LoVo (cell line): ENCODE measurements around the gene ADAMTS10.
"Not testable (repeated sequence)": the region's sequence is repeated elsewhere in the genome, so short reads cannot be mapped to it uniquely, and the experiment has no call there.

ENCODE experiments used
- DNase-seq: peaks from one replicate; pipeline ENCODE4 v3.0.0-alpha.2; 2016; ENCODE audit warnings: low spot score

The ADAMTS10 gene

DNA sequence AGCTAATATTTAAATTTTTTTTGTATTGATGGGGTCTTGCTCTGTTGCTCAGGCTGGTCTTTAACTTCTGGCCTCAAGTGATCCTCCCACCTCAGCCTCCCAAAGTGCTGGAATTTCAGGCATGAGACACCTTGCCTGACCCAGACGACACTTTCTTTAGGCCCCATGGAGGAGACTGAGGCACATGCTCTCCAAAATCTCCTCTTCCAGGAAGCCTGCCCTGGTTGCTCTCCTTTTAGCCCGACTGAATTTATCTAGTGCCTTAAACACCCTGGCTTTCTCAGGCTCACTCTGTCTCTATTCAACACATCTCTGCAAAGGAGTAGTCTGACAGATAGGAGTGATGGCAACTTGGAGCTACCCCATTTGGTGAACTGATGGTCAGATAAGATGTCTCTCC is 52.2 kb downstream of the ADAMTS10 start:
- DNase-seq: no peak

DNA sequence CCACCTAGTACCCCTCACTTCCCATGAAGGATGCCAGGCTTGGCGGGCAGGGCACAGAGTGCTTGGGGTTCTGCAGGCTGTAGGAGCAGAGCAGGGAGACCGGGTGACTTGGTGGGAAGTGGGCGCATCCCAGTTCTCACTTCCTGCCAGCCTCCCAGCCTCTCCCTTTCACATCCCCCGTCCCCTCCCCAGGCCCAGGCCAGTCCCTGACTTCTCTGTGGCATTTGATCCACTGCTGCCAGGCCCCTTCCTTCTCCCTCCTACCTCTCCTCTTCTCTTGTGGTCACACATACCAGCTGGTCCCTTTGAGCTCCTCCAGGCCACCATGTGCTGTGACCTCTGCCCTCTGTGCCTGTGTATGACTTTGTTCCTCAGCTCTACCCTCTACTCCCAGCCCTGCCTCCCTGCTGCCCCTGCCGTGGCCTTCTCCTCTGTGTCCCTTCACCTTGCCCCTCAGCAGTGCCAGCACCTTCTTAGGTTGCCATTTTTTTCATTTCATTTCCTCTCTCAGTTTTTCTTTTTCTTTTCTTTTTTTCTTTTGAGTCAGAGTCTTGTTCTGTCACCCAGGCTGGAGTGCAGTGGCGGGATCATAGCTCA is 52.8 kb downstream of the ADAMTS10 start:
- DNase-seq: no peak

DNA sequence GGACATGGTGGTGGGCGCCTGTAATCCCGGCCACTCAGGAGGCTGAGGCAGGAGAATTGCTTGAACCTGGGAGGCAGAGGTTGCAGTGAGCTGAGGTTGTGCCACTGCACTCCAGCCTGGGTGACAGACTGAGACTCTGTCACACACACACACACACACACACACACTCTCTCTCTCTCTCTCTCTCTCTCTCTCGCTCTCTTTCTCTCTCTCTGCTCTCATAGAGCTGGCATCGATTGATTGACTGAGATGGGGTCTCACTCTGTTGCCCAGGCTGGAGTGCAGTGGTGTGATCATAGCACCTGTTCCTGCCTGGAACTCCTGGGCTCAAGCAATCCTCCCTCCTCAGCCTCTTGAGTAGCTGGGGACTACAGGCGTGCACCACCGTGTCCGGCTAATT is 56.8 kb downstream of the ADAMTS10 start:
- not testable (repeated sequence) for DNase-seq

DNA sequence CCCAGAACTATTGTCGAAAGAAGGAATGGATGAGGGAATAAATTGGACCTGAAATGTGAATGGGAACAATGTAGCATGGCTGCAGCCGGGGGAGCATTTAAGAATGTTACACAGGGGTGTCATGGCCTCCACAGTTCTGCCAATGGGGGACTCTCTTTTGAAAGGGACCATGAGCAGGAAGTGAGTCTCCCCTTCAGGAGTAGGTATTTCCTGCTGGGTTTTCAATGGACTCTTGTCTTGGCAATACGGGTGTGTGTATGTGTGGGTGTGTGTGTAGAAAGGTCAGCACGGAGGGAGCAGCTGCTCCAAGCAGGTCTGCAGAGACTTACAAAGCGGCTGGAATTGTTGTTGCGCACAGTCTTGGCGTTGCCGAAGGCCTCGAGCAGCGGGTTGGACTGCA is 57.7 kb downstream of the ADAMTS10 start:
- no peak for DNase-seq

DNA sequence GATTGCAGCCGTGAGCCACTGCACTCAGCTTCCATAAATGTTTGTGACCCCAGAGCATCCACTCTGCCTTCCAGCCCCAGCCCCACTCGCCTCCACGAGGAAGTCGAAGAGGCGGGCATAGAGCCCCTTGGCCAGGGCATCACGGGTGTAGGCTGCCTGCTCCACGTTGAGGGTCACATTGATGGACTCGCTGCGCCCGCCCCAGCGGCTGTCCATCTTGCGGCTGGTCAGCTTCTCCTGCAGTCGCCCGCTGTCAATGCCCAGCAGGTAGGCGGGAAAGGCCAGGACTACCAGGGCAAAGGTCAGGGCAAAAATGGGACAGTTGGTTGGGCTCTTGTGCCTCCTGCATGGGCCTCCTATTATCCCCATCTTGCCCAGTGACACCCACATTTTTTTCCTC is 60.4 kb downstream of the ADAMTS10 start:
- no peak for DNase-seq

DNA sequence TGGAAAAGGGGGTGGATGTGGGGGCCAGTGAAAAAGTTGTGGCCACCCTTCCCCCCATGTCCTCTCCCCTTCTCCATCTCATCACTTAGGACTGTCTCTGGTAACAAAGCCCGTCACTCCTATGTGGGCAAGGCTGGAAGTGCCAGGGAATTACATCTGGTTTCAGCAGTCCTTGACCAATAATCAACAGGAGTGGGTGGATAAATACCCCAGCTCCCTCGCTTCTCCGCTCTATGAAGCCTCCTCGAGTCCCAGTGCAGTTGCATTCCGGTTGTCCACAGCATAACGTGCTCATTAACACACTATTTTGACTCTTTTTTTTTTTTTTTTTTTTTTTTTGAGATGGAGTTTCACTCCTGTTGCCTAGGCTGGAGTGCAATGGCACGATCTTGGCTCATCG is 64.8 kb downstream of the ADAMTS10 start:
- no peak for DNase-seq

DNA sequence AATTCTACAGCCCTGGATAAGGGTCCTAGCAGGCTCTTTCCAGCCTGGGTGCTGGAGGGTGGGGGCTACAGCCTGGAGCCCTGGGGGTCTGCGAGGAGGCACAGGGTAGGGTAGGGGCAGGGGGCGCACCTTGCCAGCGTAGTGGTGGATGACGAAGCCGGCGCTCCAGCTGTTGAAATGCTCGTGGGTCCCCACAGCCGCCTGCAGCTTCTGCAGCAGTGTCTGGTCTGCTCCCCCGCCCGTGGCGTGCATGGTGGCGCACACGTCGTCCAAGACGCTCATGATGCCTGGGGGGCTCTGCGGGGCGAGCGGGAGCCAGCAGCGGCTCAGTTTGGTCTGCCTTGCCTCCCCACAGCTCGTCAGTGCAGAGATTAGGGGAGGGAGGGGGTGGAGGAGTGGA is 66.3 kb downstream of the ADAMTS10 start:
- DNase-seq: no peak

DNA sequence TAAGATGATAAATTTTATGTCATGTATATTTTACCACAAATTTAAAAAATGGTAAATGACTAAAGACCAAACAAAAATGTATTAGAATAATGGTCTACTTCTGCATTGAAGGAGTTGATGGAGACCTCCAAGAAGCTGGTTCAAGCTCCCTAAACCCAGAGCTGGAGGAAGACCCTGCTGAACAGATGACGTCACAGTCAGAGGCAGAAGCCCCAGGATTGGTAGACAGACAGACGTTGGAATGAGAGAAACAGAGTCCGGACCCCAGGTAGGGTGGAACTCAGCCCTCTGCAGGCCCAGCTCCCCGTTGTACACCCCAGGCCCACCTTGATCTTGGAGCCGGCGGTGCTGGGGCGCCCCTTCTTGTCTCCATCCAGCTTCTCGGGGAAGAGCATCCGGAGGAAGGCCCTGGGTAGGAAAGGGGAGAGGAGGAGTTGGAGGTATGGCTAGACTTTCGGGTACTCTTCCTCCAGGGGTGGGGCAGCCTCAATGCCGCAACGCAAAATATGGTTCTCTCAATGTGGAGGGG is 70.8 kb downstream of the ADAMTS10 start:
- DNase-seq: no peak

DNA sequence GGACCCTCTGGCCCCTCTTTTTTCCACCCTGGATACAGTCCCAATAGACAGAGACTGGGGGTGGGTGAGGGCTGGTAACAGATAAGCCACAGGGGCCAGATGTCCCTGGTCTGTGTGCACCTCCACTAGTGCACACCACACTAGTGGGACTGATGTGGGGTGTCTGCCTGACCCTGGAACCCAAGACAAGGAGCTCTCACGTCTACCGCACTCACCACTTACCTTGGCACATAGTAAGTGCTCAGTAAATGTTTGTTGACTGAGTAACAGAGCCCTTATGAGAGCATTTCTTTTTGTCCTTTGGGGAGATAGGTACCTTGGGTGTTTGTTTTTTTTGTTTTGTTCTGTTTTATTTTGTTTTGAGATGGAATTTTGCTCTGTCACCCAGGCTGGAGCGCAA is 73.4 kb downstream of the ADAMTS10 start:
- no peak for DNase-seq

DNA sequence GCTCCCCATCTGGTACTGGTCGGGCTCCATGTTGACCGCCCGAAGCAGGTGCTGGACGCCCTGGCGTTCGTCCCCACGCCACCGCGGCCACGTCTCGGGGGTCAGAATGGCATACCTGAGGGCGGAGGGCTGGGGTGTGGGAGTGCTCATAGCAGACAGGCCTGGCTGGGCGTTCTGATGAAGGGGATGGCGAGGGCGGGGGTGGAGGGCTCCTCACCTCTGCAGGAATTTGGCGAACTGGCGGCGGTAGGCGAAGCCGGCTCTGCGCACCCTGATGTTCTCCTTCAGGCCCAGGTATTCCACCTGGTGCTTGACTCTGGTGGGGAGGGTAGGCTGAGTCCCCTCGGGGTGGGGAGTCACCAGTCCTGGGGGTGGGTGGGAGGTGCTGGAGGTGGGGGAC is 74.2 kb downstream of the ADAMTS10 start:
- DNase-seq: no peak

DNA sequence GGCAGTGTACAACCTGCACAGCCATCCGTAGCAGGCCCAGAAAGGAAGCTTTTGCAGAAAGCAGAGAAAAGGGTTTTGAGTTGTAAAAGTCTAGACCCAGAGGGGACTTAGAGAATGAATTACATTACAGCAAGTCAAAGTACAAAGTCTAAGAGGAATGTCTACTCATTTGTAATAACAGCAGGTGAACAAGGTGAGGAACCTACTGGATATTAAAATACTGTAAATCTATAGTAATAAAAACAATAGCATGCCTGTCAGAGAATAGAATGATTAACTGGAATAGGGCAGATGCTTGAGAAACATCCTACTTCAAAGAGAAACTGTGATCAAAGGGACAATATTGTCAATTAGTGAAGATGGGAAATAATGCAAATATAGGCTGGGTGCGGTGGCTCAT is 78.3 kb downstream of the ADAMTS10 start:
- no peak for DNase-seq

DNA sequence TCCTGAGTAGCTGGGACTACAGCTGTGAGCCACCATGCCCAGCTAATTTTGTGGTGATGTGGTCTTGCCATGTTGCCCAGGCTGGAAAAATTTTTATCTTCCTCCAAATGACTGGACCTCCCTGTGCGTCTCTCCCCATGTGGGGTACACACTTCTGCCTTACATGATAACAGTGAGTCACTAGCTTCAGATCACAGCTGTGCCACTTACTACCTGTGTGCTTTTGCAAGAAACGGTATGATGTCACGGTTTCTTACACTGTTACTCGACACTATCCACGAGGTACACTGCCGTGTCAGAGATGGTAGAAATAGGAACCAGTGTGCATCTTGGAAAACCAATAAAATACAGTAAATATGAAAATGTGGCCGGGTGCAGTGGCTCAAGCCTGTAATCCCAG is 79.0 kb downstream of the ADAMTS10 start:
- no peak for DNase-seq
